Retinal pigment epithelial cell (primary cell): Measurements from ENCODE around the gene EML1.

Source experiments
- DNase-seq: peaks from one replicate; pipeline ENCODE4 v3.0.0-alpha.2; 2010; ENCODE audit warnings: low read depth
- H3K4me3 ChIP-seq: 2 replicates; pipeline ENCODE4 v1.5.1; 2011; ENCODE audit warnings: mild to moderate bottlenecking, low read length, control low read depth, moderate library complexity
- CTCF ChIP-seq: conservative IDR thresholded peaks from 2 replicates; pipeline ENCODE4 v1.5.1; 2011; ENCODE audit warnings: low read depth, low read length, control low read depth, inconsistent platforms

Gene EML1

GRCh38 chr14:99971941-99972747, 178.9 kb downstream of the EML1 start:
- peak overlapping the region; percentile 78 for H3K4me3 ChIP-seq
- no peak for DNase-seq
- TF ChIP-seq CTCF, result no peak

- peak overlapping the region; percentile 78 for H3K4me3 ChIP-seq
- TF ChIP-seq CTCF, result no peak
- DNase-seq, result no peak
Observed at GRCh38 chr14:99972748-99973466, 179.7 kb downstream of the EML1 start.

DNA sequence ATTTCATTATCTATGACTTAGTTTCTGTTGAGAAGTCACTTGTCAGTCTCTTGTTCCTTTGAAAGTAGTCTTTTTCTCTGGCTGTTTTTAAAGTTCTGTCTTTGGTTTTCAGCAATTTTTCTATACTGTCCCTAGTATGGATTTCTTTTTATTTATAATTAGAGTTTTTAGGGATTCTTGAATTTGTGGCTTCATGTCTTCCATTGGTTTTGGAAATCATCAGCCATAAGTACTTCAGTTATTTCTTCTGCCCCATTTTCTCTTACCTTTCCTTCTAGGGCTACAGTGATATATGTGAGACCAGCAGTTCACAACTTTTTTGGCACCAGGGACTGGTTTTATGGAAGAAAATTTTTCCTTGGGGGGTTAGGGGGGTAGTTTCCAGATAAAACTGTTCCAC, 182.0 kb downstream of the EML1 start:
- H3K4me3 ChIP-seq, result no peak overlapping the region
- TF ChIP-seq CTCF, result no peak
- DNase-seq, result no peak

- no peak overlapping the region for H3K4me3 ChIP-seq
- TF ChIP-seq CTCF, result no peak
- no peak for DNase-seq
Observed at GRCh38 chr14:99976021-99976420, 182.8 kb downstream of the EML1 start.

DNA sequence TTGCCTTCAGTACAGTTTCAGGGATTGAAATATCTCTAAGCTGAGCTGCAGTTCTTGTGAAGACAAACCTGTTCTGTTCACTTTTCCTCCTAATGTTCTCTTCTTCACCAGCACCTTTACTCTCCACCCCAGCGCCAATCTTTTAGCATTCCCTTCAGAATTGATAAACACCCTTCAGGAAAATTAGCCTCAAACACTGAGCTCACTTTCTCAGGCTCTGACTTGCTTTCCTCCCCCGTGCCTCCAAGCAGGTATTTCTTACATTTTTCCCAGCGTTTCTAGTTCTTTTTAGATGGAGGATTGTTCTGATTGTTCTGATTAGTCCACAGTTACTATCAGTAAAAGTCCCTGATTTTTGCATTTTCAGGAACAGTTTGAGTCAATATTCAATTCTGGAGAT, 183.5 kb downstream of the EML1 start:
- DNase-seq, result no peak
- no peak overlapping the region for H3K4me3 ChIP-seq
- no peak for TF ChIP-seq CTCF

DNA sequence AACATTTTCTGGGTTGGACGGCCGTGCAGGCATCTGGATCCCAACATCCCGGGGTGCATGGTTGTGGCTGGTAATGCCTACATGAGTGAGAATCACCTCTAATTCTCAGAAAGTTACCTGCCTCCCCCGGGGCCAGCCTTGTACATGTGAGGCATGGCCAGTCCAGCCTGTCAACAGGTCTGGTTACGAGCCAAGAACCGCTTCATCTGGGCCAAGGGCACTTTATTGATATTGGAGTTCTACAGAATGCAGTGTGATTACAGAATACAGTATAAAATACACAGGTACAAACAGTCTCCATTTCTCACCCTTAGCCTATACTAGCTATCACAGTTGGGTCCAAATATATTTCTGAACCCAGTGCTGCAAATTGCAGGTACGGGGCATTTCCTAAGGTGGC, 187.1 kb downstream of the EML1 start:
- TF ChIP-seq CTCF, result no peak
- DNase-seq, result no peak
- H3K4me3 ChIP-seq, result no peak overlapping the region

- TF ChIP-seq CTCF, result no peak
- DNase-seq, result no peak
- no peak overlapping the region for H3K4me3 ChIP-seq
Observed at GRCh38 chr14:99981806-99982205, 188.6 kb downstream of the EML1 start.
